OCI-LY1 (cell line): ENCODE measurements around the gene RRAD.

Experiments
- H2AFZ ChIP-seq: fragments of 200-600 bp; sonication (generic), shearing (Covaris generic); 2 replicates; pipeline ENCODE4 v1.6.0; 2014; ENCODE audit warnings: antibody characterized with exemption, mild to moderate bottlenecking, low read length
- H3F3A ChIP-seq: fragments of 200-600 bp; sonication (generic), shearing (Covaris generic); 2 replicates; pipeline ENCODE4 v1.6.0; 2014; ENCODE audit warnings: mild to moderate bottlenecking, antibody characterized with exemption, low read length, moderate library complexity; ENCODE audit not compliant: insufficient read depth
- H3K27ac ChIP-seq: fragments of 200-600 bp; sonication (generic); 2 replicates; pipeline ENCODE4 v1.5.1; 2014; ENCODE audit warnings: low read length, mixed run types, mild to moderate bottlenecking, low read depth; ENCODE audit not compliant: poor library complexity, severe bottlenecking
- H3K27me3 ChIP-seq: fragments of 200-600 bp; sonication (generic); 2 replicates; pipeline ENCODE4 v1.6.0; 2014; ENCODE audit warnings: antibody characterized with exemption, mild to moderate bottlenecking, low read length, moderate library complexity; ENCODE audit not compliant: insufficient read depth
- H3K36me3 ChIP-seq: fragments of 200-600 bp; sonication (generic); 2 replicates; pipeline ENCODE4 v1.6.1; 2014; ENCODE audit warnings: mild to moderate bottlenecking, antibody characterized with exemption, low read length, moderate library complexity, mixed read lengths; ENCODE audit not compliant: insufficient read depth
- H3K4me1 ChIP-seq: fragments of 200-600 bp; sonication (generic); 2 replicates; pipeline ENCODE4 v1.5.1; 2014; ENCODE audit warnings: mild to moderate bottlenecking, low read length, moderate library complexity; ENCODE audit not compliant: insufficient read depth, severe bottlenecking
- H3K4me2 ChIP-seq: fragments of 200-600 bp; sonication (generic), shearing (Covaris generic); 2 replicates; pipeline ENCODE4 v1.6.1; 2014; ENCODE audit warnings: low read length
- H3K4me3 ChIP-seq: fragments of 200-600 bp; sonication (generic); 2 replicates; pipeline ENCODE4 v1.5.1; 2014; ENCODE audit warnings: low read length, low read depth, mild to moderate bottlenecking, mixed read lengths; ENCODE audit not compliant: poor library complexity, severe bottlenecking
- H3K79me2 ChIP-seq: fragments of 200-600 bp; shearing (Covaris generic); 2 replicates; pipeline ENCODE4 v1.6.1; 2016; ENCODE audit warnings: mixed run types, low read length, mixed read lengths; ENCODE audit not compliant: insufficient read depth
- H3K9ac ChIP-seq: fragments of 200-600 bp; sonication (generic), shearing (Covaris generic); 2 replicates; pipeline ENCODE4 v1.6.1; 2014; ENCODE audit warnings: mild to moderate bottlenecking, low read length, mixed read lengths
- H3K9me2 ChIP-seq: fragments of 200-600 bp; sonication (generic), shearing (Covaris generic); 2 replicates; pipeline ENCODE4 v1.6.1; 2014; ENCODE audit warnings: low read depth, mild to moderate bottlenecking, low read length, mixed read lengths
- H3K9me3 ChIP-seq: fragments of 200-600 bp; shearing (Covaris generic); 2 replicates; pipeline ENCODE4 v1.6.1; 2014; ENCODE audit warnings: low read length, mixed read lengths
- H4K20me1 ChIP-seq: fragments of 200-600 bp; sonication (generic), shearing (Covaris generic); 2 replicates; pipeline ENCODE4 v1.6.0; 2016; ENCODE audit warnings: mild to moderate bottlenecking, low read length; ENCODE audit not compliant: insufficient read depth
- EZH2 ChIP-seq: fragments of 200-600 bp; sonication (generic), shearing (Covaris generic); IDR thresholded peaks from 2 replicates; pipeline ENCODE4 v1.8.0; 2017; ENCODE audit warnings: borderline replicate concordance, mixed run types, mild to moderate bottlenecking, antibody characterized with exemption, low read length, moderate library complexity, mixed read lengths
- TF ChIP-seq, protein P1 (sequence below): fragments of 200-600 bp; sonication (generic), shearing (Covaris generic); IDR thresholded peaks from 2 replicates; pipeline ENCODE4 v1.5.1; 2017; ENCODE audit warnings: mild to moderate bottlenecking, antibody characterized with exemption, low read length, moderate library complexity, mixed read lengths

Gene RRAD

DNA sequence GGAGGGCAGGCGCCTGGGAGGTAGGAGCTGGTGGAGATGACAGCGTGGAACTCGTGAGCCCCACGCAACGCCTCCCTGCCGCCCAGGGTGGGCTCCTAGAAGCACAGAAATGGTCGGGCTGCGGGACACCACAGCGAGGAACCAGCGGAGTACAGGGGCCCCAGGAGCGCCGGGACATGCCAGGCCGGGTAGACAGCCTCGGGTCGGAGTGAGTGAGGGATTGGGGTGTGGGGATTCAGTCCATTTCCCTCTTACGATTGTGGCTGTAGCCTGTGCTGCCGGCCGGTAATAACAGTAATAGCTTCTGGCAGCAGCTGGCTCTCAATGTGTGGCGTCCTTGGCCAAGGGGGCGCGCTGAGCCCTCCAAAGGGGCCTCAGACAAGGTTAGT is 23.5 kb upstream of the RRAD start:
- Histone ChIP-seq H3F3A (no peaks in the 10 kb centered on the region), H3K4me2 (no peak overlapping the region), H3K79me2 (no peaks in the 10 kb centered on the region), H3K27me3 (peaks cover 5% of the 10 kb centered on the region; the same call in 1 of the 2 replicates), H3K36me3 (no peaks in the 10 kb centered on the region), H4K20me1 (no peaks in the 10 kb centered on the region), H3K9me3 (0 out of 2 replicates have a peak, but pooled peaks cover 3% of the 10 kb centered on the region), H2AFZ (no peak overlapping the region), H3K9ac (no peak overlapping the region), H3K27ac (no peak overlapping the region), H3K4me3 (no peak overlapping the region), H3K9me2 (no peaks in the 10 kb centered on the region), H3K4me1 (peaks cover 4% of the 10 kb centered on the region)
- no peak for TF ChIP-seq EZH2
- TF ChIP-seq, protein P1, sequence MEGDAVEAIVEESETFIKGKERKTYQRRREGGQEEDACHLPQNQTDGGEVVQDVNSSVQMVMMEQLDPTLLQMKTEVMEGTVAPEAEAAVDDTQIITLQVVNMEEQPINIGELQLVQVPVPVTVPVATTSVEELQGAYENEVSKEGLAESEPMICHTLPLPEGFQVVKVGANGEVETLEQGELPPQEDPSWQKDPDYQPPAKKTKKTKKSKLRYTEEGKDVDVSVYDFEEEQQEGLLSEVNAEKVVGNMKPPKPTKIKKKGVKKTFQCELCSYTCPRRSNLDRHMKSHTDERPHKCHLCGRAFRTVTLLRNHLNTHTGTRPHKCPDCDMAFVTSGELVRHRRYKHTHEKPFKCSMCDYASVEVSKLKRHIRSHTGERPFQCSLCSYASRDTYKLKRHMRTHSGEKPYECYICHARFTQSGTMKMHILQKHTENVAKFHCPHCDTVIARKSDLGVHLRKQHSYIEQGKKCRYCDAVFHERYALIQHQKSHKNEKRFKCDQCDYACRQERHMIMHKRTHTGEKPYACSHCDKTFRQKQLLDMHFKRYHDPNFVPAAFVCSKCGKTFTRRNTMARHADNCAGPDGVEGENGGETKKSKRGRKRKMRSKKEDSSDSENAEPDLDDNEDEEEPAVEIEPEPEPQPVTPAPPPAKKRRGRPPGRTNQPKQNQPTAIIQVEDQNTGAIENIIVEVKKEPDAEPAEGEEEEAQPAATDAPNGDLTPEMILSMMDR, result no peak

DNA sequence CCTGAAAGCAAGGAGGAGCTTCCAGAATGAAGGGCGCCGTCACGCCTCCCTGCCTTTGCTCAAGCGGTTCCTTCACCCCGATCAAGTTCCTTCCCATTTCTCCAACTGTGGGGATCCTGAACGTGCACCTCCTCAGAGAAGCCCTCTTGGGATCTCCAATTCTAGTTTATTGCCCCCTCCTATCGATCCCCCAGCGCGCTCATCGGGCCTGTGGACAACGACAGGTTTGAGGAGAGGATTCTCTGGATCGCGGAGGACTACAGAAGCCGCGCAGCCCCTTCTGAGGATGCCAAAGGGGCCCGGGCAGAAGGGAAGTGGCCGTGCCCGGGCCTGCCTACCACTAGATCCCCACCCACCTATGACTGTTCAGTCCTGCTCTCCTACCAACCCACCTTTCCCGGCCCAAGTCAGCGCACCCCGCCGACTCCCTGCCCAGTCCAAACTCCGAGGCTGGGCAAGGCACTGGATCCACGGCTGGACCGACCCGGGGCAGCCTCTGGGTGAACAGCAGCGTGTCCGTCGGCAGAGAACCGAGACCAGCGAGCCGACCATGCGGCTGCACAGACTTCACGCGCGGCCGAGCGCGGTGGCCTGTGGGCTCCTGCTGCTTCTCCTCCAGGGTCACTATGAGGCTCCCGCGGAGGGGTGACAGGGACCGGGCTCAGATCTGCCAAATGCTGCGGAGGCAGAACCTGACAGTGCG is 22.9 kb upstream of the RRAD start:
- Histone ChIP-seq H3K4me3 (no peak overlapping the region), H3K4me1 (peaks cover 4% of the 10 kb centered on the region), H3K27me3 (peaks cover 5% of the 10 kb centered on the region; the same call in 1 of the 2 replicates), H3F3A (no peaks in the 10 kb centered on the region), H3K9me3 (0 out of 2 replicates have a peak, but pooled peaks cover 3% of the 10 kb centered on the region), H2AFZ (no peak overlapping the region), H3K36me3 (peaks cover 3% of the 10 kb centered on the region; the same call in 1 of the 2 replicates), H3K4me2 (peak overlapping the region; percentile 13; the same call in 1 of the 2 replicates), H3K27ac (no peak overlapping the region), H3K9ac (no peak overlapping the region), H4K20me1 (no peaks in the 10 kb centered on the region), H3K79me2 (no peaks in the 10 kb centered on the region), H3K9me2 (no peaks in the 10 kb centered on the region)
- no peak for TF ChIP-seq EZH2
- TF ChIP-seq, protein P1, result no peak

DNA sequence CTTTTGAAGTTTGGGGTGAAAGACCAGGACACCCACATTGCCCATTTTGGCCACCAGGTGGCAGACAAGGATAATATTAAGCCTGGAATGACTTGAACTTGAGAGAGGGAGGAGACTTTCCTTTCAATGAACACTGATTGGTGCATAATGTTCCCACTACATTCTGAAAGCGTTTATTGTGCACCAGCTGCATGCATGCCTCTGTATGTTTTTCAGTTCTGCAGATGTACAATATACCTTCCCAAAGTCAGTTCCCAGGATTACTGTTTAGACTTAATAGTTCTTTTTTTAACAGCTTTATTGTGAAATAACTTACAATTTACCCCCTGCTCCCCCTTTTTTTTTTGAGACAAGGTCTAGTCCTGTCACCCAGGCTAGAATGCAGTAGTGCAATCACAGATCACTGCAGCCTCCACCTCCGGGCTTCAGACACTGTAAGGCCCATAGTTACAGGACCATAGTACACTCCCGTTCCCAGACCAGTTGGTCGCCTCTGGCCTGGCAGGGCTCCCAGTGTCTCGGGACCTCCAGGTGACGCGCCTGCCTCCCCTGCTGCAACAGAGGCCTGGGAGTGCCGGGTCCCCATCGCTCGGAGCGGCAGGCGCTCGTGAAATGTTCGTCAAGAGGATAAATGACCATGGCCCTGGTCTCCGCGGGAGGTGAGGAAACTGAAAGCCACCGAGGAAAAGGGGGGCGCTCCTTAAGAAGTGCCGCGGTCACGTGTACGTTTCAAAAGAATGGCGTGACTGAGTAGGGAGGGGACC is 22.1 kb upstream of the RRAD start:
- no peak overlapping the region for H3K27ac ChIP-seq
- no peaks in the 10 kb centered on the region for H3K79me2 ChIP-seq
- H2AFZ ChIP-seq, result no peak overlapping the region
- H3K9me3 ChIP-seq, result 0 out of 2 replicates have a peak, but pooled peaks cover 3% of the 10 kb centered on the region
- no peaks in the 10 kb centered on the region for H4K20me1 ChIP-seq
- no peak overlapping the region for H3K9ac ChIP-seq
- no peaks in the 10 kb centered on the region for H3F3A ChIP-seq
- H3K36me3 ChIP-seq, result peaks cover 11% of the 10 kb centered on the region; the same call in 1 of the 2 replicates
- TF ChIP-seq, protein P1, result peak; percentile 89
- no peak; the same call in 1 of the 2 replicates for TF ChIP-seq EZH2
- H3K4me1 ChIP-seq, result peaks cover 4% of the 10 kb centered on the region
- no peaks in the 10 kb centered on the region for H3K9me2 ChIP-seq
- H3K4me3 ChIP-seq, result peak overlapping the region; percentile 2
- peak overlapping the region; percentile 13; the same call in 1 of the 2 replicates for H3K4me2 ChIP-seq
- peaks cover 5% of the 10 kb centered on the region; the same call in 1 of the 2 replicates for H3K27me3 ChIP-seq
